GM21737 (cell line): ENCODE results near the gene LAMB4.

ENCODE experiments used
- ATAC-seq: cut with Tn5 transposase; IDR thresholded peaks from one replicate; pipeline ENCODE4 v1.9.1; 2021; ENCODE audit warnings: mild to moderate bottlenecking, moderate library complexity; ENCODE audit not compliant: unreplicated experiment

The LAMB4 gene

DNA sequence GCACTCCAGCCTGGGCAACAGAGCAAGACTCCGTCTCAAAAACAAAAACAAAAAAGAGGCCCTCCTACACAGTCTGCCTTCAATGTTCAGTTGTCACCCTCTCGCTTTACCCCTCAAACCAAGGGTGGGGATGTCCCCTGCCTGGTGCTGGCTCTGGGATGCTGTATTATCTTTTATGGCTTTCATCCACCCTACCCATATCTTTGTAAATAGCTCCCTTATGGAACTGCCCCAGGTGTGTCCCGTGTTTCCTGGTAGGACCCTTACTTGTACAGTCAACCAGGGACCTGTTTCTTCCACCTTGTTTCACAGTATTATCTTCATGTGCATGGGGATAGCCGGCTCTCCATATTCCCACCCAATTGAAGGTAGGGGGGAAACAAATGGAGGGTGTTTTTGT is 111.5 kb downstream of the LAMB4 start:
- no peak for ATAC-seq

- ATAC-seq = no peak
These were observed 112.4 kb downstream of the LAMB4 start for GRCh38 chr7:108017776-108018151.

GRCh38 chr7:108016841-108017775 is 113.1 kb downstream of the LAMB4 start:
- ATAC-seq = no peak

- ATAC-seq = no peak
These were observed 114.4 kb downstream of the LAMB4 start for GRCh38 chr7:108015740-108016139.

DNA sequence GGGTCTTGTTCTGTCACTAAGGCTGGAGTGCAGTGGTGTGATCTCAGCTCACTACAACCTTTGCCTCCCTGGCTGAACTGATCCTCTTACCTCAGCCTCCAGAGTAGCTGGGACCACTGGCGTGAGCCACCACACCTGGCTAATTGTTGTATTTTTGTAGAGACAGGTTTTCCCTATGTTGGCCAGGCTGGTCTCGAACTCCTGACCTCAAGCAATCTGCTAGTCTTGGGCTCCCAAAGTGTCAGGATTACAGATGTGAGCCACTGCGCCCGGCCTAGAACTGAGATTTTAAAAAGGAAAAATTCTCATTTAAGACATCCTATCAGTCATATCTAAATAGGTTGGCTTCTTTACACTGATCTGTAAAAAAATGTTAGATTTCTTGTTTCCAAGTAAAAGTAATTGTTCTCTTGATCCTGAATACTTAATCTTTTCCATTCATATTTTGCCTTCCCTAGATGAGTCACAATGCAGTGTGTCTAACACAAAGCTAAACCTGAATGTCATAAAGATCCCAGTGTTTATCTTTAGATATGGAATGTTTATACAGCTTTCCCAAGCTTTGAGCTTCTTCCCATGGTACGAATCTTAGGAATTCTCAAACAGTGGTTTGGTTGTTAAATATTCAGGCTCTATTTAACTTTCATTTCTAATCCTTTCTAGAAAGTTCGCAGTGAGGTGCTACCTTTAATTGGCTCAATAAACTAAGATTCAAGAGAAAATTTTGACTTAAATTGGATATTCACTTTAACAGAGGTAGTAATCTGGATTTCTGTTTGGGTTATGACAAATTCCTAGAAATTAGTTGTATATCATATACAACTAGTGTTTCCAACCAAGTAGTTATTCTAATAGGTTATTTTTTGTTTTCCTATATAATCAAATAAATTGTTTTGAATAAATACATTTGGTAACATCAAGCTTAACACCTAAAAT is 115.1 kb downstream of the LAMB4 start:
- ATAC-seq = no peak

DNA sequence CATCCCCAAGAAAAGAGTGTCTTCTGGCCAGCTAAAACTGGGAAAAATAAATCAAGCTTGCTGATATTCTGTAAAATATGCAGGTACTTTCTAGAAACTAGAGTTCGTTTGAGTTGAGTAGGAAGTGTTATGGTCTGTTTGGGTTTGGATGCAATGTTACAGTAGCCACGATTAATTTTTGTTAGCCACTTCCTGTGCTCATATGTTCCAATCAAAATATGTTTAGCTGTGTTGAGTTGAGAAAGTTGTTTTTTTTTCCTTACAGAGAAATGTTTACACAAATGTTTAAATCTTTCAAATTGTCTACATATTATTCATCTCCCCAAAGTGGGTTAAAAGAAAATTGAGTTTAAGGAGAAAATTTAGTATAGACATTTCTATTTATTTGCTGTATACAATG is 115.9 kb downstream of the LAMB4 start:
- no peak for ATAC-seq

DNA sequence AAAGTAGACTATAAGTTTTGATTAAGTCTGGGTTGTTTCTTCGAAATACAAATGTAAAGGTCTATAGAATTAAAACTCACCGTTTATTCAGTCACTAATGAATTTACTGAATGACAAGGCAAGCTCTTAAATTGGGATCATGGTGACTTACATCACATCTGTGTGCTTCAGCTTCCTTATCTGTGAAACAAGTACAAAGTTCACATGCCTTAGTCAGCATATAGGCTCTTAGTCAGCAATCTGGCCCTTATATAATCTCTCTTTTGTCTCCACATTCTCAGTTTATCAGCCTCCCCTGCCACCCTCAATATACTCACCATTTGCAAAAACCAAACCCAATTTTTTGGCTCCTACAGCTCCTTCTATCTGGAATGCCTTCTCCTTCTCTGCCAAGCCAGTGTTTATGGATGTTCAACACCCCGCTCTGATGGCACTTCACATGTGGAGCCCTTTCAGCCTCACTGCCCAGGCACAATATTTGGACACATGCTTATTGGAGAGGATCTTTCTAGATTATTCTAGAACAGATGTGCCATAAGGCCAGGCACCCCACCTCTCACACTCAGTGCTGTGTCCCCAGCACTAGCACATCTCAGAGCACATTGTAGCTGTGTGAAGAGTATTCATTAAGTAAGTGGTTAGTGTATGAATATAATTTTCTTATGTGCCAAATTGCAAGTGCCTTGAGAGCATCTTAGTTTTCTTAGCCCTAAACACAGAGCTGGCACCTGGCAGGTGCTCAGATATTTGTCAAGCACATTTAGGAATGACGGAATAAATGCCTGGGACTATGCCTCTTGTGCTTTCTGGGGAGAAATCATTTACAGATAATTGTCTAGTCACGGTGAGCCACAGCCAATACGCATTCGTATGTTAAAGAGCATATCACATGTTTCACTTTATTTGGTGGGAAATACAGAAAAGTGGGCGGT is 117.4 kb downstream of the LAMB4 start:
- no peak for ATAC-seq

DNA sequence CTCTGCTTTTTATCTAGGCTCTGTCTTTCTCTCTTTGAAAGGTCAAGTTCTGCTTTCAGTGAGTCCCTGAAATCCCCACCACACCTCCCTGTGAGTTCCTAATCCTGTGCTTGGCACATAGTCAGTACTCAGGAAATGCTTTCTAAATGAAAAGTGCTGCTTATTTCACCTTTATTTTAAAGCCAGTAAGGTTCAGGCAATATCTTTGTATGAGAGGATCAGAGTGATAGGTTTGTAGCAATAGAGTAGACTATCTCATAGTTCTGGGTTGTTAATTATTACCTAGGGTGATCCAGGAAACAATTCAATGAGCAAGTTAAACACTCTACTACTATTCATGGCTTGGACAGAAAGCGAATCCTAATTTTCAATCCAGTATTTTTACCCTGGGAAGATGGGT is 119.8 kb downstream of the LAMB4 start:
- no peak for ATAC-seq

DNA sequence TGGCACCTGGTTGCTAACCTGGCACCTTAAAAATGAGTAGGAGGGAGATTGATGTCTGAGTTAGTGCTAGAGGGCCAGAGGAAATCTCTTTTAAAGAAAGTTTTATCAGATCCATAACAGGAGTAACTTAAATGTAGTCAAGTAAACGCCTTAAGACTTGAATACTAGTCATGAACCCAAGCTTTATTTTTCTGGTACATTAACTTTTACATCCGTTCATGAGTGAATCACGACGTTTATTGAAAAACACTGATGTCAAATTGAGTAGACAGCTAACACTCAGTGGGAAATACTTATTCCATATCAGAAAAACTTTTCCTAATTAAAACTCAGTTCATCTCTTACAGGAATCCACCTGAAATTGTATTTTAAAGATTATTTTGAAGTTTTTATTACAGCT is 120.3 kb downstream of the LAMB4 start:
- ATAC-seq = no peak

GRCh38 chr7:108008827-108009226 is 121.3 kb downstream of the LAMB4 start:
- ATAC-seq = no peak

DNA sequence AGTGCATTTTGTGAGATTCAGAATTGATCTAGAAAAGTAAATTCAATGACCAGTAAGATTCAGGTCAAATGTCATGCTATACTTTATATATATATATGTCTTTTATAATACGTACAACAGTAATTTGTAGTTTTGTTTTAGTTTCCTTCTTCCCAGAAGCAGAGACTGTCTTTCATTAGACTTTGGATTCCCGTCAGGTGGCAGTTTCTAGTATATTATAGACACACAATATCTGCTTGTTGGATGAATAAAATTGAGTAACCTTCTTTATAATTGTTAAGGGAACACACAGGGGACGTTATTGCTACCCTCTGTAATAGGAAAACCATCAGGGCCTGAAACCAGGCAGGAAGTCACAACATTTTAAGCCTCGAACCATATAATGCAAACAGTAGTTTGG is 121.9 kb downstream of the LAMB4 start:
- ATAC-seq = no peak

DNA sequence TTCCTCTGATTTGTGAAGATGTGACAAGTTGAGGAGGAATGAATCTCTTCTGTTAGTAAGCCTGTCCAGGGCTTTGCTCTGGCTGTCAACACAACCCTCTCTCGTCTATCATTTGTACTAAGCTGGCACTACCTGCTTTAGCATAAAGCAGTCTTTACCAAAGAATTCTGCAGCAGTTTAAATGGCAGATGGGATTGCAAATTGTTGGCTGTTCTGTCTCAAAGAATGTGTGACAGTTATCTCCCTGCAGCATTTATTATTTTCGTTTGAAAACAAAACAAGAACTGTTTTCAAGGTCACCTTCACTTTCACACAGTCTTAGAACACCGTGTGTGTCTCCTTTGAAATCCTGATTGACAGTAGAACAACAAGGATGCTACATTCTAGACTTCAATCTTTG is 122.4 kb downstream of the LAMB4 start:
- no peak for ATAC-seq

DNA sequence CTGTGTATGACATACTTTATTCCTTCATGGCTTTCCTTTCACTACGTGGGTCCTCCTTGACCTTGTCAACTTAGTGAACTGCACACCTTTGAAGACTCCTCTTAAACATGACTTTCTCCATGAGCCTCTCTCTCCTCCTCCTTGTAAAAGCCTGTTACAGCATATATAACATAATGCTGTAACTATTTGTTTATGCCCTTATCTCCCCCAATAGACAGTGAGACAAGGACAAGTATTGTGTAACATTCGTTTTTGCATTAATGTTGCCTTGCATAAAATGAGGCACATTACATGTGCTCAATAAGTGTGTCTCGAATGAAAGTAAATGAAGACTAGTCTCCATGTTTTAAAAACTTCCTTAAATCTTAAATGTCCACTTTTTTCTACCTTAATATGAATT is 122.9 kb downstream of the LAMB4 start:
- no peak for ATAC-seq

DNA sequence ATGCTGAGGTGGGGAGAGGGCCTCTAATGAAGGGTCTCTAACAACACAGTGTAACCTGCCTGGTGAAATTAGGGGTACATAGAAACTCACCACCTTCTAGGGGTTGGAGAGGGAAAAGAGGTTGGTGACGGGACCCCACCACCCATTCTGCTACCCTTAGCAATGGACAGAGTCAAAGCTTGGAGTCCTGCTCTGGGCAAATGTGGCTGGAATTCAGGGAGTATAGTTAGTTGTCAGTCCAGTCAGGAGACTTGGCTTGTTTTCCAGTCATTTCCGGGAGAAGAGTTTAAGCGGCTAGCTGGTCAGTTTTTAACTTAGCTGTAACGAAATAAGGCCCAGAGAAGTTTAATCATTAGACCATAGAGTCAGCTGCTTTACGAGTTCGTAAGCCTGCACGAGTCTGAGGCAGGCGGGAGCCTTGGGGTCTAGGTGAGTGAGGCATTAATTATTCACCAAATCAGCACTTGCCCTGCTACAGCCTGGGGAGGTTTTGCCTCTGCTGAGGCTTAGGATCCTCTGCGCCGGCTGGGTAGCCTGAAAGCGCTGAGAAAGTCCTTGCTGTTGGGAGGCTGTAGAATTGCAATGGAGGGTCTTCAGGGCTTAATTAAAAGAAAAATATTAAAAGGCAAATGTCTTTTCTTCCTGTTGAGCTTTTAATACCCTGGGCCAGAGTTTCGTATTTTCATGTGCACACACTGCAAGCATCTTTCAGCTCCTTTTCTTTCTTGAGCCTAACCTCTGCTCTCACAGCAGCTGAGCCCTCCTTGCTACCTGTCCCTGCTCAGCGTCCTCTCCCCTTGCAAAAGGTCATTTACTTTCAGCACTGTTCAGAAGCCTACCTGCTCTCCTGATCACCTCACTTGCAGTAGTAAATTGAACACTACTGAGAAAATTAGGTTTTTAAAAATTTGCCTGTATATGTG is 125.7 kb downstream of the LAMB4 start:
- peak; percentile 79 for ATAC-seq

DNA sequence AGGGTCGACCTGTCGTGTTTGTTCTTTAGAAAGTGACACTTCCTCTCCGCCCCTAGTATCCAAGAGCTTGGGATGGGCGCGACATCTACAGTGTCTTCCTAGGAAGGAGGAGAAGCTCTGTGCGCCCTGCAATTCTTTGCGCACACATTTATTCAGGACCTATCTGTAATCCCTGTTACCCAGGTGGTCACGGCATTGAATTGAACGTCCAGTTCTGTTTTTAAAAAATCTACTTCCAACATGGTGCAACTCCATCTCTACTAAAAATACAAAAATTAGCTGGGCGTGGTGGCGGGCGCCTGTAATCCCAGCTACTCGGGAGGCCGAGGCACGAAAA is 126.6 kb downstream of the LAMB4 start:
- no peak for ATAC-seq

DNA sequence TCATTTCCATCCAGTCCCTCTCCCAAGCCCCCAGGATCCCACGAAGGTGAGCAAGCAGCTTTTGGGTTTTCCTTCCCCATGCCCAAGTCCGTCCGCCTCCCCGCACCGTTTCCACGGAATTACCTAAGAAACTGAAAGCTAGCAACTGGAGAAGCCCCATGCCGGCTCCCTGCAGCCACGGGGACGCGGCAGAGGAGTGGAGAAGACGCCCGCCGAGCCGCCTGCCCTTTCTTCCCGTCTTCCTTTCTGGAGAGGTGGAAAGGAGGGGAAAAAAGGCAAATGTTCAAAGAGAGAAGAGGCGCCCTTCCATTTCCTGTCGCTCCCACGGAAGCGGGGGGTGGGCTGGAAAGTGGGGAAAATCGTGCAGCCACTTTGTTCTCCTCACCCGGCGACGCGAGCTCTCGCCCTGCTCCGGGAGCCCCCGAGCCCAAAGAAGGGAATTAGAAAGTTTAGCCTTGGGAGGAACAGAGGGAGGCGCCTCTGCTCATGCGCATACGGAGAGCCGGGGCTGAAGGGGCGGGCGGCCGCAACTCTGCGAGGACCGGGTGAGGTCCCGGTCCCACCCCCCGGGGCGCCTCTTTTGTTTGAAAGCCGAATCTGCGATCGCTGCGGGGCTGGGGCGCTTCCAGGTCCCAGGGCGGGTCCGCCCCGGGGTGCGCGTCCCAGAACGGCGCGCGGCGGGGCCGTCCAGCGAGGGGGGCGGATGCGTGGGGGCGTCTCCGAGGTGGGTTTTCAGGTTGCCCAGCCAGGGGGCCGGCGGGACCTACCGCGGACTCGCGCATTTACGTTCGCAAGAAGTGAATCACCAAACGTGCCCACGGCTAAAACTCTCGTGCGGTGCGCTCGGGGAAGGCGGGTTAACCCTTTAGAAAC is 127.2 kb downstream of the LAMB4 start, which contains the start of gene LAMB1:
Gene LAMB1 (minus strand): TSS at position 436 of the 873 bp plus-strand sequence. CDS start 276 bp downstream, at position 160.
- ATAC-seq = no peak

DNA sequence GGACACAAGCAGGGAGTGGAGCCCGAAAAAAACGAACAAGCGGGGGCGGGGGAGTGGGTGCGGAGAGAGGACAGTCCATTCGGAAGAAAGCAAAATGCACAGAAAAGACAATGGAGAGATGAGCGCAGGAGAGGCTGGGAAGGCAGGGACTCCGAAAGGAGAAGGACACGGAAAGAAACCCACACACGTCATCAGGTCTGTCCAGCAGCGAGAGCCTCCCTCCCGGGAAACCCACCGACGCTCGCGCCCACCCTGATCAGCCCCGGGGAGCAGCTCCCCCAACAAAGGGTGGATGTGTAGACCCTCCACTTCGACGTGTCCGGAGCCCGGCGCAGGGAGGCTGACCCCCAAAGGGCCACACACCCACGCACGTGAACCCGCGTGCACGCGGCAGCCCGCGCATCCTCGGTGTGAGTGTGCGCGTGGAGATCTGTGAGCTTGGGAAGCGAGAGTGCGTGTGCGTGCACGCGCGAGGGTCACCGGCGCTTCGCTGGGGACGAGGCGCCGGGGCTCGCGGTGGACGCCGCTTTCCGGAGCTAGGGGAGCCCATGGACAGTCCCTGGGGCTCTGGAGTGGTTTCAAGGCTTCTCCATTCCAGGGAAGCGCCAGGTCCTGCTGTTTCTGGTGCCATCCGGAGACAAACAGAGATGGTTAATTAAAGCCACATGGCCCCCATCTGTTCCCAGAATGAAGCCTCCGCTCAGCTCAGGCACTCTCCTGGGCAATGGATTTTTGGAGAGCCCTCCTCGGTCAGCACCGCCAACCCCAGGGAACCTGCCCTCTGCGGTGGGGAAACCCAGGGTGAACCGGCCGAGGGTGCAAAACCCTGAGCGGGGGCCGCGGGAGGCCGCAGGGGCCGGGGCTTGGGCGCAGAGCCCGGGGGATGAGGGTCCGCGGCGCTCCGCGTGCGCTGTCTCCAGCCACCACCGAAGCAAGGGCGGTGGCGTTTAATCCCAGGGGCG is 128.1 kb downstream of the LAMB4 start:
- ATAC-seq = no peak
